Large intestine (tissue), 3 donors: Measurements from ENCODE around the gene RCN2. TPM values are rescaled to one million over a fixed set of nuclear protein-coding genes. Genes with fewer than 3 reads are reported as not detected.

Experiments
- DNase-seq, 2 donors: peaks; one replicate each; pipeline versions ENCODE4 v3.0.0 to v3.0.0-alpha.2; 2013
- H3K27ac ChIP-seq: one replicate; pipeline ENCODE4 v1.5.1; 2013; ENCODE audit warnings: low read length
- H3K27me3 ChIP-seq: 2 replicates; pipeline ENCODE4 v1.6.1; 2013; ENCODE audit warnings: low read length; ENCODE audit not compliant: control insufficient read depth, insufficient read depth
- H3K36me3 ChIP-seq: 2 replicates; pipeline ENCODE4 v1.6.1; 2013; ENCODE audit warnings: low read length; ENCODE audit not compliant: control insufficient read depth, insufficient read depth
- H3K4me1 ChIP-seq: one replicate; pipeline ENCODE4 v1.6.1; 2013; ENCODE audit warnings: low read length; ENCODE audit not compliant: control insufficient read depth, insufficient read depth
- H3K4me3 ChIP-seq: one replicate; pipeline ENCODE4 v1.5.1; 2013; ENCODE audit warnings: low read length
- H3K9me3 ChIP-seq: one replicate; pipeline ENCODE4 v1.6.1; 2013; ENCODE audit warnings: mild to moderate bottlenecking, low read depth, low read length, moderate library complexity; ENCODE audit not compliant: control insufficient read depth
- WGBS: methylation state at CpG from one replicate; pipeline ENCODE4 v1.1.5; 2013; ENCODE audit warnings: low lambda C conversion rate; ENCODE audit not compliant: insufficient coverage; 5-methylcytosine and 5-hydroxymethylcytosine counted together
- polyA plus RNA-seq: library from polyadenylated mRNA; unstranded; fragments of 120-200 nt; gene quantifications from one replicate; pipeline ENCODE4 v1.2.1, GENCODE V29; 2013

The RCN2 gene
- polyA plus RNA-seq, 1 donor, result 80.1 TPM

- peak overlapping the region; percentile 78 for H3K4me3 ChIP-seq
- H3K27me3 ChIP-seq, result no peaks in the 10 kb centered on the region
- peak in 1 of 2 donors; percentile 42 for DNase-seq
- 40% methylated on average over 2 of the region's 7 CpGs for WGBS
- peaks cover 17% of the 10 kb centered on the region for H3K4me1 ChIP-seq
- H3K36me3 ChIP-seq, result peaks cover 12% of the 10 kb centered on the region
- H3K27ac ChIP-seq, result peak overlapping the region; percentile 87
- no peaks in the 10 kb centered on the region for H3K9me3 ChIP-seq
These were observed 635 bp upstream of the RCN2 start for GRCh38 chr15:76930831-76931396.

- Histone ChIP-seq H3K36me3 (peaks cover 20% of the 10 kb centered on the region), H3K27me3 (no peaks in the 10 kb centered on the region), H3K9me3 (no peaks in the 10 kb centered on the region), H3K4me1 (peaks cover 17% of the 10 kb centered on the region), H3K4me3 (peak overlapping the region; percentile 73), H3K27ac (peak overlapping the region; percentile 69)
- WGBS, result 87% methylated on average over 2 of the region's 14 CpGs
- DNase-seq, result peak in 1 of 2 donors; percentile 61
These were observed 802 bp downstream of the RCN2 start for GRCh38 chr15:76932135-76932966.

GRCh38 chr15:76935620-76936019 is 4.1 kb downstream of the RCN2 start:
- no peaks in the 10 kb centered on the region for H3K27me3 ChIP-seq
- 100% methylated on average over 1 of the region's 2 CpGs for WGBS
- no peak overlapping the region for H3K27ac ChIP-seq
- H3K4me1 ChIP-seq, result peaks cover 10% of the 10 kb centered on the region
- peaks cover 30% of the 10 kb centered on the region for H3K36me3 ChIP-seq
- no peak overlapping the region for H3K4me3 ChIP-seq
- no peaks in the 10 kb centered on the region for H3K9me3 ChIP-seq
- no peak for DNase-seq

- Histone ChIP-seq H3K9me3 (no peaks in the 10 kb centered on the region), H3K4me1 (peaks cover 4% of the 10 kb centered on the region), H3K27ac (no peak overlapping the region), H3K27me3 (no peaks in the 10 kb centered on the region), H3K4me3 (no peak overlapping the region), H3K36me3 (peaks cover 30% of the 10 kb centered on the region)
- DNase-seq, result no peak
- WGBS, result 67% methylated on average over 1 of the region's 3 CpGs
These were observed 5.1 kb downstream of the RCN2 start for GRCh38 chr15:76936671-76937070.

GRCh38 chr15:76938752-76939151 is 7.2 kb downstream of the RCN2 start:
- H3K36me3 ChIP-seq, result peaks cover 27% of the 10 kb centered on the region
- no peaks in the 10 kb centered on the region for H3K27me3 ChIP-seq
- no peaks in the 10 kb centered on the region for H3K4me1 ChIP-seq
- no peak for DNase-seq
- WGBS, result no CpG with 5 or more reads among the region's 5 CpGs
- H3K4me3 ChIP-seq, result no peak overlapping the region
- H3K27ac ChIP-seq, result no peak overlapping the region
- H3K9me3 ChIP-seq, result no peaks in the 10 kb centered on the region

GRCh38 chr15:76939715-76940114 is 8.2 kb downstream of the RCN2 start:
- no peaks in the 10 kb centered on the region for H3K9me3 ChIP-seq
- no peak overlapping the region for H3K4me3 ChIP-seq
- no peak for DNase-seq
- WGBS, result no CpG with 5 or more reads among the region's 1 CpG
- H3K36me3 ChIP-seq, result peaks cover 32% of the 10 kb centered on the region
- H3K27me3 ChIP-seq, result no peaks in the 10 kb centered on the region
- H3K27ac ChIP-seq, result no peak overlapping the region
- H3K4me1 ChIP-seq, result no peaks in the 10 kb centered on the region

- DNase-seq, result no peak
- Histone ChIP-seq H3K9me3 (no peaks in the 10 kb centered on the region), H3K4me3 (no peak overlapping the region), H3K36me3 (peaks cover 21% of the 10 kb centered on the region), H3K27ac (no peak overlapping the region), H3K27me3 (no peaks in the 10 kb centered on the region), H3K4me1 (no peaks in the 10 kb centered on the region)
- WGBS, result 78% methylated on average over 2 of the region's 2 CpGs
These were observed 10.1 kb downstream of the RCN2 start for GRCh38 chr15:76941636-76942035.

GRCh38 chr15:76942331-76942730 is 10.8 kb downstream of the RCN2 start:
- Histone ChIP-seq H3K9me3 (no peaks in the 10 kb centered on the region), H3K4me1 (no peaks in the 10 kb centered on the region), H3K27me3 (no peaks in the 10 kb centered on the region), H3K36me3 (peaks cover 17% of the 10 kb centered on the region), H3K27ac (no peak overlapping the region), H3K4me3 (no peak overlapping the region)
- WGBS, result 100% methylated on average over 1 of the region's 2 CpGs
- DNase-seq, result no peak

GRCh38 chr15:76945494-76946093 is 14.0 kb downstream of the RCN2 start:
- H3K27ac ChIP-seq, result no peak overlapping the region
- 88% methylated on average over 1 of the region's 2 CpGs for WGBS

GRCh38 chr15:76947454-76947853 is 15.9 kb downstream of the RCN2 start:
- Histone ChIP-seq H3K27ac (no peak overlapping the region), H3K27me3 (no peaks in the 10 kb centered on the region), H3K4me1 (no peaks in the 10 kb centered on the region), H3K9me3 (no peaks in the 10 kb centered on the region), H3K36me3 (peaks cover 22% of the 10 kb centered on the region), H3K4me3 (no peak overlapping the region)
- no peak for DNase-seq
- WGBS, result 75% methylated on average over 3 of the region's 3 CpGs

More at GRCh38 chr15:76945494-76946093, 14.0 kb downstream of the RCN2 start:
- peak in 1 of 2 donors; percentile 34 for DNase-seq
- Histone ChIP-seq H3K9me3 (no peaks in the 10 kb centered on the region), H3K27me3 (no peaks in the 10 kb centered on the region), H3K36me3 (peaks cover 16% of the 10 kb centered on the region), H3K4me1 (no peaks in the 10 kb centered on the region), H3K4me3 (no peak overlapping the region)
